Measurements from ENCODE around the gene GRK1. TPM values are rescaled to one million over a fixed set of nuclear protein-coding genes. Genes with fewer than 3 reads are reported as not detected.

The GRK1 gene
- total and polyA plus RNA-seq, 2 of the 13 experiments (the other 11 are each of a cell fraction or from before 2014, with no cell fraction given) = 0.07 to 0.12 TPM

GRCh38 chr13:113668491-113668971 is 1.5 kb downstream of the GRK1 start:
- ChIA-PET CTCF (ENCODE audit: low intra/inter-chr PET ratio, low total read pairs) (no interaction called here), POLR2A (no interaction called here)
- H3K4me2 ChIP-seq (ENCODE audit: low read depth, low read length) = no peak overlapping the region
- TF ChIP-seq LBX2 (CRISPR knock-in tag; IDR thresholded peaks at IDR 0.05; ENCODE audit: borderline replicate concordance) (no peak), BRF2 (CRISPR knock-in tag; IDR thresholded peaks at IDR 0.05) (no peak), NFRKB (IDR thresholded peaks at IDR 0.05) (no peak)
- H3K9me3 ChIP-seq (ENCODE audit: low read length) = no peaks in the 10 kb centered on the region
- no TSS peak for BruUV-seq (replicated peaks)
- no peaks in the 10 kb centered on the region for H4K20me1 ChIP-seq (ENCODE audit: insufficient read depth, low read length)
- in situ Hi-C loops (cut with HindIII; ENCODE audit: extremely low pct_ligation_motif_present, low pct_unique_long_range_greater_than_20kb) = no loop called here
- no peak for DNase-seq (ENCODE audit: low spot score)
- no peak overlapping the region for H3K4me3 ChIP-seq (replicated peaks in 1 of 3; ENCODE audit: insufficient read depth in 1 of 3, low read depth in 2 of 3, low read length in 3 of 3)
- no peak for FAIRE-seq
- H2AFZ ChIP-seq (ENCODE audit: low read length) = no peak overlapping the region
- 29% methylated on average over 24 of the region's 24 CpGs for WGBS (ENCODE audit: low lambda C conversion rate)
- H3K36me3 ChIP-seq (replicated peaks in 1 of 2; ENCODE audit: control insufficient read depth in 1 of 2, insufficient read depth in 2 of 2, low read length in 2 of 2) = no peaks in the 10 kb centered on the region
- peaks cover 9% of the 10 kb centered on the region for H3K4me1 ChIP-seq (ENCODE audit: insufficient read depth, low read length)
- peaks cover 7 to 58% of the 10 kb centered on the region in 2 experiments; a peak in 4 of 5 replicates for H3K27me3 ChIP-seq (ENCODE audit: control insufficient read depth in 1 of 2, insufficient read depth in 2 of 2, low read length in 2 of 2)
- no peak for ATAC-seq
- H3K79me2 ChIP-seq (ENCODE audit: insufficient read depth, low read length) = no peaks in the 10 kb centered on the region
- intact Hi-C loops (cut with micrococcal nuclease; ENCODE audit: unreplicated experiment) = no loop called here
- H3K27ac ChIP-seq (ENCODE audit: extremely low read length, insufficient read depth, low read length) = no peak overlapping the region
- H3K9ac ChIP-seq (ENCODE audit: insufficient read depth, low read depth, low read length) = no peak overlapping the region

GRCh38 chr13:113669231-113669754 is 2.3 kb downstream of the GRK1 start:
- H3K36me3 ChIP-seq (replicated peaks in 1 of 2; ENCODE audit: control insufficient read depth in 1 of 2, insufficient read depth in 2 of 2, low read length in 2 of 2) = no peaks in the 10 kb centered on the region
- ATAC-seq (no peak), FAIRE-seq (no peak), DNase-seq (ENCODE audit: low spot score) (no peak)
- ChIA-PET CTCF (ENCODE audit: low intra/inter-chr PET ratio, low total read pairs) (no interaction called here), POLR2A (no interaction called here)
- intact Hi-C loops (cut with micrococcal nuclease; ENCODE audit: unreplicated experiment) (no loop called here), in situ Hi-C loops (cut with HindIII; ENCODE audit: extremely low pct_ligation_motif_present, low pct_unique_long_range_greater_than_20kb) (no loop called here)
- H3K9me3 ChIP-seq (ENCODE audit: low read length) = no peaks in the 10 kb centered on the region
- H3K27me3 ChIP-seq (ENCODE audit: control insufficient read depth in 1 of 2, insufficient read depth in 2 of 2, low read length in 2 of 2) = peaks cover 7 to 51% of the 10 kb centered on the region in 2 experiments; a peak in 4 of 5 replicates
- no TSS peak for BruUV-seq (replicated peaks)
- WGBS (ENCODE audit: low lambda C conversion rate) = 26% methylated on average over 12 of the region's 13 CpGs
- H3K9ac ChIP-seq (ENCODE audit: insufficient read depth, low read depth, low read length) = no peak overlapping the region
- no peak for TF ChIP-seq FLYWCH1 (CRISPR knock-in tag; IDR thresholded peaks at IDR 0.05)
- no peak for TF ChIP-seq ZNF674 (CRISPR knock-in tag; IDR thresholded peaks at IDR 0.05; ENCODE audit: low read depth)
- no peak for TF ChIP-seq NCOR1 (IDR thresholded peaks at IDR 0.05; ENCODE audit: borderline replicate concordance, low read length)
- TF ChIP-seq ATF5 (CRISPR knock-in tag; IDR thresholded peaks at IDR 0.05; ENCODE audit: low read depth) = no peak
- TF ChIP-seq RFXAP (CRISPR knock-in tag; IDR thresholded peaks at IDR 0.05; ENCODE audit: borderline replicate concordance) = no peak
- no peak for TF ChIP-seq TEF (CRISPR knock-in tag; IDR thresholded peaks at IDR 0.05)
- TF ChIP-seq NFKBIZ (CRISPR knock-in tag; IDR thresholded peaks at IDR 0.05) = no peak
- no peaks in the 10 kb centered on the region for H3K79me2 ChIP-seq (ENCODE audit: insufficient read depth, low read length)
- H3K27ac ChIP-seq (ENCODE audit: extremely low read length, insufficient read depth, low read length) = no peak overlapping the region
- H4K20me1 ChIP-seq (ENCODE audit: insufficient read depth, low read length) = no peaks in the 10 kb centered on the region
- peaks cover 9% of the 10 kb centered on the region for H3K4me1 ChIP-seq (ENCODE audit: insufficient read depth, low read length)
- H2AFZ ChIP-seq (ENCODE audit: low read length) = no peak overlapping the region
- H3K4me3 ChIP-seq (replicated peaks in 1 of 3; ENCODE audit: insufficient read depth in 1 of 3, low read depth in 2 of 3, low read length in 3 of 3) = no peak overlapping the region
- H3K4me2 ChIP-seq (ENCODE audit: low read depth, low read length) = no peak overlapping the region

Data from HepG2 (cell line).